WTC11 (cell line): Measurements from ENCODE around the gene STH. TPM values are rescaled to one million over a fixed set of nuclear protein-coding genes. Genes with fewer than 3 reads are reported as not detected.

Source experiments
- ATAC-seq: fragments of 200-7000 bp; cut with Tn5 transposase; 2 replicates; pipeline ENCODE4 v1.10.0; 2021; ENCODE audit warnings: mild to moderate bottlenecking, moderate library complexity
- CTCF ChIA-PET: fragments of 300-600 bp; sonication (Branson Sonifier 250); formaldehyde crosslinking; loops from one replicate; lab custom pipeline; 2021; ENCODE audit warnings: antibody characterized with exemption; lab: Charles Lee
- POLR2A ChIA-PET: fragments of 350-600 bp; sonication (Branson Sonifier 250); formaldehyde crosslinking; loops from one replicate; lab custom pipeline; 2021; ENCODE audit warnings: antibody characterized with exemption; lab: Charles Lee
- DNase-seq: peaks from one replicate; pipeline ENCODE4 v3.0.0; 2021; ENCODE audit warnings: low spot score
- H3K27ac Mint-ChIP-seq: 2 replicates; pipeline ENCODE4 v1.8.0; 2021; ENCODE audit warnings: mixed read lengths
- H3K27me3 Mint-ChIP-seq: 2 replicates; pipeline ENCODE4 v1.8.0; 2021; ENCODE audit warnings: low read depth, mild to moderate bottlenecking, moderate library complexity, mixed read lengths
- H3K36me3 Mint-ChIP-seq: 2 replicates; pipeline ENCODE4 v1.8.0; 2021; ENCODE audit warnings: mixed read lengths
- H3K4me1 Mint-ChIP-seq: 2 replicates; pipeline ENCODE4 v1.8.0; 2022; ENCODE audit warnings: mixed read lengths
- H3K4me3 Mint-ChIP-seq: 2 replicates; pipeline ENCODE4 v1.8.0; 2021; ENCODE audit warnings: mild to moderate bottlenecking, moderate library complexity, mixed read lengths
- H3K9me3 Mint-ChIP-seq: 2 replicates; pipeline ENCODE4 v1.8.0; 2021; ENCODE audit warnings: mixed read lengths
- ARID4B ChIP-seq: sonication (generic); formaldehyde crosslinking; IDR thresholded peaks from 2 replicates; pipeline ENCODE4 v1.8.0; 2023; ENCODE audit warnings: missing genetic modification reagents, mild to moderate bottlenecking, borderline replicate concordance
- ELF4 ChIP-seq: sonication (generic); formaldehyde crosslinking; IDR thresholded peaks from 2 replicates; pipeline ENCODE4 v1.8.1; 2022; ENCODE audit warnings: low read depth, mild to moderate bottlenecking, moderate library complexity, missing genetic modification reagents
- ERG ChIP-seq: fragments of 250-450 bp; sonication (Bioruptor Pico); IDR thresholded peaks from 2 replicates; pipeline ENCODE4 v1.8.0; 2021; ENCODE audit warnings: mild to moderate bottlenecking
- FOXP1 ChIP-seq: sonication (generic); formaldehyde crosslinking; IDR thresholded peaks from 2 replicates; pipeline ENCODE4 v1.8.0; 2022; ENCODE audit warnings: missing genetic modification reagents, mild to moderate bottlenecking, moderate library complexity, borderline replicate concordance
- GTF2I ChIP-seq: fragments of 250-450 bp; sonication (Bioruptor Pico); conservative IDR thresholded peaks from 2 replicates; pipeline ENCODE4 v1.4.0; 2021; ENCODE audit warnings: mild to moderate bottlenecking
- IRF2 ChIP-seq: sonication (generic); formaldehyde crosslinking; IDR thresholded peaks from 2 replicates; pipeline ENCODE4 v1.8.0; 2022; ENCODE audit warnings: low read depth, missing genetic modification reagents, borderline replicate concordance
- MLX ChIP-seq: sonication (generic); formaldehyde crosslinking; IDR thresholded peaks from 2 replicates; pipeline ENCODE4 v1.8.1; 2023; ENCODE audit warnings: mild to moderate bottlenecking, missing genetic modification reagents, moderate library complexity
- MXD4 ChIP-seq: fragments of 250-450 bp; sonication (Bioruptor Pico); IDR thresholded peaks from 2 replicates; pipeline ENCODE4 v1.8.0; 2021; ENCODE audit warnings: mild to moderate bottlenecking, moderate library complexity, borderline replicate concordance
- MYBL2 ChIP-seq: sonication (generic); formaldehyde crosslinking; IDR thresholded peaks from 2 replicates; pipeline ENCODE4 v1.8.1; 2023; ENCODE audit warnings: mild to moderate bottlenecking, moderate library complexity, missing genetic modification reagents
- NFE2L1 ChIP-seq: sonication (generic); formaldehyde crosslinking; IDR thresholded peaks from 2 replicates; pipeline ENCODE4 v1.8.1; 2023; ENCODE audit warnings: missing genetic modification reagents
- NFYB ChIP-seq: sonication (generic); formaldehyde crosslinking; conservative IDR thresholded peaks from 2 replicates; pipeline ENCODE4 v1.8.0; 2022; ENCODE audit warnings: low read depth, missing genetic modification reagents
- NR3C1 ChIP-seq: sonication (generic); formaldehyde crosslinking; conservative IDR thresholded peaks from 2 replicates; pipeline ENCODE4 v1.8.1; 2023; ENCODE audit warnings: low read depth, mild to moderate bottlenecking, missing genetic modification reagents
- PRDM15 ChIP-seq: sonication (generic); formaldehyde crosslinking; IDR thresholded peaks from 2 replicates; pipeline ENCODE4 v1.8.0; 2022; ENCODE audit warnings: missing genetic modification reagents
- TEAD4 ChIP-seq: sonication (generic); formaldehyde crosslinking; IDR thresholded peaks from 2 replicates; pipeline ENCODE4 v1.8.0; 2022; ENCODE audit warnings: mild to moderate bottlenecking, missing genetic modification reagents
- ZBTB21 ChIP-seq: sonication (generic); formaldehyde crosslinking; IDR thresholded peaks from 2 replicates; pipeline ENCODE4 v1.8.1; 2023; ENCODE audit warnings: mild to moderate bottlenecking, missing genetic modification reagents, borderline replicate concordance
- ZNF281 ChIP-seq: sonication (generic); formaldehyde crosslinking; IDR thresholded peaks from 2 replicates; pipeline ENCODE4 v1.8.0; 2023; ENCODE audit warnings: mild to moderate bottlenecking, missing genetic modification reagents
- ZNF671 ChIP-seq: fragments of 250-450 bp; sonication (Bioruptor Pico); IDR thresholded peaks from 2 replicates; pipeline ENCODE4 v1.8.0; 2021; ENCODE audit warnings: mild to moderate bottlenecking
- total RNA-seq: library from RNA; stranded (reverse); gene quantifications from 3 replicates; pipeline ENCODE4 v1.2.3, GENCODE V29; 2021

The STH gene
- total RNA-seq, 1 experiment from 2014 or later, result not detected

DNA sequence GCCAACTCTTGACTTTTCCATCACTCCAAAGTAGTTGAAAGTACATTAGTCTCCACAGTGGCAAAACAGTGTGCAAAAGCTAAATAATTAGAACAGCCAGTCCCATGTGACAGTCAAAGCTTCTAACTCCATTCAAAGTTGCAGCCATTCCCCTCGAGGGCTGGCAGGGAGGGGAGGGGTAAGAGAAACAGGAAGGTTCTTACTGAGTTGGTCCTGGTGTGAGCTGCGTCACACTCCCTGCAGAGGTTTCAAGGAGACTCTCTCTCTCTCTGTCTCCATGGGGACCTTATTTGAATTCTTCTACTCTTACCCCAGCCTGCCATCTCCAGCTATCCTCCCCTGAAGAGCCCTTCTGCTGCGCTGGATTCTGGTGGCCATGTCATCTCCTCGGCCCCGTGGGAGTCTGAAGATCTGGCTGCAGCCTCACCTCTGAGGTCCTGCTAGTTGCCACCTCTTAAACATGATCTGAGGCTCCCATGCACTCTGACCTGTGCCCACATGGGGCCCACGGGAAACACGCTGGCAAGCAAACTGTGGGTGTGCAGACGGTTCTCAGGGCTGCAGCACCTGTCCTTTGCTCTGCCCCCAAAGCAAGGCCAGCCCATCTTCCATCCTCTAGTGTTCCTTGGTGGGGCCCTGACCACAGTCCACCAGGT, 23.3 kb upstream of the STH start:
- ChIA-PET CTCF (interaction anchor here (2.4 kb wide), 1 partner anchor 26 kb away, joined by 8 read pairs; no protein-coding TSS in a partner anchor), POLR2A (no interaction called here)
- no peak for ATAC-seq
- no peak for DNase-seq
- H3K4me3 Mint-ChIP-seq, result no peak overlapping the region
- H3K9me3 Mint-ChIP-seq, result peaks cover 4% of the 10 kb centered on the region; the same call in 1 of the 2 replicates
- H3K4me1 Mint-ChIP-seq, result no peaks in the 10 kb centered on the region
- H3K27me3 Mint-ChIP-seq, result 0 out of 2 replicates have a peak, but pooled peaks cover 5% of the 10 kb centered on the region
- TF ChIP-seq FOXP1 (CRISPR knock-in tag) (no peak), ARID4B (CRISPR knock-in tag) (no peak), TEAD4 (CRISPR knock-in tag) (no peak), NFYB (CRISPR knock-in tag) (no peak), ZNF281 (no peak), ZBTB21 (CRISPR knock-in tag) (no peak), NFE2L1 (CRISPR knock-in tag) (no peak), IRF2 (CRISPR knock-in tag) (no peak), GTF2I (no peak), MYBL2 (no peak)
- no peak overlapping the region for H3K27ac Mint-ChIP-seq
- no peaks in the 10 kb centered on the region for H3K36me3 Mint-ChIP-seq

- peaks cover 4% of the 10 kb centered on the region; the same call in 1 of the 2 replicates for H3K9me3 Mint-ChIP-seq
- no peak for ATAC-seq
- TF ChIP-seq NR3C1 (CRISPR knock-in tag) (no peak), PRDM15 (CRISPR knock-in tag) (no peak), ERG (CRISPR knock-in tag) (no peak), MXD4 (CRISPR knock-in tag) (no peak), MLX (no peak), ELF4 (CRISPR knock-in tag) (no peak), ZNF671 (CRISPR knock-in tag) (no peak)
- H3K27ac Mint-ChIP-seq, result no peak overlapping the region
- ChIA-PET POLR2A (no interaction called here), CTCF (no interaction called here)
- no peak for DNase-seq
- H3K36me3 Mint-ChIP-seq, result no peaks in the 10 kb centered on the region
- H3K4me1 Mint-ChIP-seq, result no peaks in the 10 kb centered on the region
- H3K27me3 Mint-ChIP-seq, result 0 out of 2 replicates have a peak, but pooled peaks cover 5% of the 10 kb centered on the region
- no peak overlapping the region for H3K4me3 Mint-ChIP-seq
These were observed 22.7 kb upstream of the STH start for GRCh38 chr17:45976391-45976754.
